GM12874 (cell line): ENCODE measurements around the gene FGD5.

ENCODE experiments used
- TF ChIP-seq, protein P1 (sequence below): IDR thresholded peaks from 2 replicates; pipeline ENCODE4 v1.5.1; 2011; ENCODE audit warnings: low read depth, mild to moderate bottlenecking, control low read depth, low read length, moderate library complexity; ENCODE audit not compliant: insufficient read depth

Gene FGD5

DNA sequence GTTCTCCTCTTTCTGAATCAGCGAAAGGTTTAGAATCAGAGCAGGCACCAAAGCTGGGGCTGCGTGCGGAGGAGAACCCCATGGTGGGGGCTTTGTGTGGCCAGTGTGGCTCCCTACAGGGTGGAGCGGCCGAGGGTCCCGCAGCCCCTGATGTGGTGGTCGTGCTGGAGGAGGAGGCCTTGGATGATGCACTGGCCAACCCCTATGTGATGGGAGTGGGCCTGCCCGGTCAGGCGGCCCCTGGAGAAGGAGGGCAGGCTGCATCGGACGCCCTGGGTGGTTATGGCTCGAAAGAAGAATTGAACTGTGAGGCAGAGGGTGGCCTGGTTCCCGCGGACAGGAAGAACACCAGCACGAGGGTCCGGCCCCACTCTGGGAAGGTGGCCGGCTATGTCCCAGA lies 1.4 kb downstream of the FGD5 start:
- TF ChIP-seq, protein P1, sequence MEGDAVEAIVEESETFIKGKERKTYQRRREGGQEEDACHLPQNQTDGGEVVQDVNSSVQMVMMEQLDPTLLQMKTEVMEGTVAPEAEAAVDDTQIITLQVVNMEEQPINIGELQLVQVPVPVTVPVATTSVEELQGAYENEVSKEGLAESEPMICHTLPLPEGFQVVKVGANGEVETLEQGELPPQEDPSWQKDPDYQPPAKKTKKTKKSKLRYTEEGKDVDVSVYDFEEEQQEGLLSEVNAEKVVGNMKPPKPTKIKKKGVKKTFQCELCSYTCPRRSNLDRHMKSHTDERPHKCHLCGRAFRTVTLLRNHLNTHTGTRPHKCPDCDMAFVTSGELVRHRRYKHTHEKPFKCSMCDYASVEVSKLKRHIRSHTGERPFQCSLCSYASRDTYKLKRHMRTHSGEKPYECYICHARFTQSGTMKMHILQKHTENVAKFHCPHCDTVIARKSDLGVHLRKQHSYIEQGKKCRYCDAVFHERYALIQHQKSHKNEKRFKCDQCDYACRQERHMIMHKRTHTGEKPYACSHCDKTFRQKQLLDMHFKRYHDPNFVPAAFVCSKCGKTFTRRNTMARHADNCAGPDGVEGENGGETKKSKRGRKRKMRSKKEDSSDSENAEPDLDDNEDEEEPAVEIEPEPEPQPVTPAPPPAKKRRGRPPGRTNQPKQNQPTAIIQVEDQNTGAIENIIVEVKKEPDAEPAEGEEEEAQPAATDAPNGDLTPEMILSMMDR: no peak

DNA sequence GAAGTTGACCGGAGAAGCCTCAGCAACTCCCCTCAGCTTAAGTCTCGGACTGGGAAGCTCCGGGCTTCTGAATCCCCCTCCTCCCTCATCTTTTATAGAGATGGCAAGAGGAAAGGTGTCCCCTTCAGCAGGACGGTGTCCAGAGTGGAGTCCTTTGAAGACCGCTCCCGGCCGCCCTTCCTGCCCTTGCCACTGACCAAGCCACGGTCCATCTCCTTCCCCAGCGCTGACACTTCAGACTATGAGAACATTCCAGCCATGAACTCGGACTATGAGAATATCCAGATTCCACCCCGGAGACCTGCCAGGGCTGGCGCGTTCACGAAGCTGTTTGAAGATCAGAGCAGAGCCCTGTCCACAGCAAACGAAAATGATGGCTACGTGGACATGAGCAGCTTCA lies 2.4 kb downstream of the FGD5 start:
- TF ChIP-seq, protein P1: no peak

DNA sequence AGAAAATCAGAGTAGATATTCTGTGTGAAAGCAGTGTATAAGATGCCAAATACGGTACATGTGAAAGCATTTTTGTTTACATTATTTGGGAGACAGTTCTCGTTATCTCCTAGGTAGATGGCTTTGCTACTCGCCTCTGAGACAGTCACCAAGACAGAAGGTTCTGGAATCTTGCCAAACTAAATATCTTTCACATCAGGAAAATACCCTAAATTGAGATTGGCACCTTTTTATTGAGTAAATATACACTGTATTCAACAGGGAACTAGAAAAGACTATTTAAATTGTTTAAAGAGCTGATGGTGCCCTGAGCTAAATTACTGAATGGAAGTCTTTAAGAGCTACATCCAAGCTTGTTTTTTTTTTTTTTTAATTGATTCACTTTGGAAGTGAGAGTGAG lies 3.4 kb downstream of the FGD5 start:
- TF ChIP-seq, protein P1: no peak

DNA sequence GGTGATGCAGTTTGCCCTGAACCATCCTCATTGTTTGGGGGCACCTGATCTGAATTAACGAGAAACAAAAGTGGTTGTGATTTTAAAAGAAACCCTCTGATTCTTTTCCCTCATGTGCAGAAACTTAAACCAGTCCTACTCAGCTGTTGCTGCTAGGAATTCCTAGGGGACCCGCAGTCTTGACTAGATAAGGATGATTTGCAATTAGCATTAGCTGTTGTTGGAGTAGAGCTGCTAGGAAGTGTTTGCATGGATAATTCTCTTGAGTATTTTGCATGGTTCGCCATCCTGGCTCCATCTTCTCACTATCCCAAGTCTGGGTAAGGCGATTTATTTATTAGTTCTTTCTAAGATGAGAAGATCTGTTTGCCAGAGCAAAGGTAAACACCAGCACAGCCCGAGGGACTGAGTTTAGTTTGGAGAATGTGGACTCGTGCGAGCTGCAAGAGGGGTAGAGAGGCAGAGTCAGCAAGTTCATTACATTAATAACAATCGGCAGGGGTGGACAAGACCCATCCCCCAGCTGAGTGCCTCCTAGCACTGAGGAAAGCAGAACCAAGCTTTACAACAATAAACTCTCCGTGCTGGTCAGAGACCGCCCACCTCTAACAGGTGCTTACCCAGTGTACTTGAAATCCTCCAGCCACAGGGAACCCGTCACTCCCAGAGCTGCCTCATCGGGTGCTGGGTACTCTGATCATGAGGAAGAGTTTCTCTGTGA lies 4.1 kb downstream of the FGD5 start:
- TF ChIP-seq, protein P1: no peak

DNA sequence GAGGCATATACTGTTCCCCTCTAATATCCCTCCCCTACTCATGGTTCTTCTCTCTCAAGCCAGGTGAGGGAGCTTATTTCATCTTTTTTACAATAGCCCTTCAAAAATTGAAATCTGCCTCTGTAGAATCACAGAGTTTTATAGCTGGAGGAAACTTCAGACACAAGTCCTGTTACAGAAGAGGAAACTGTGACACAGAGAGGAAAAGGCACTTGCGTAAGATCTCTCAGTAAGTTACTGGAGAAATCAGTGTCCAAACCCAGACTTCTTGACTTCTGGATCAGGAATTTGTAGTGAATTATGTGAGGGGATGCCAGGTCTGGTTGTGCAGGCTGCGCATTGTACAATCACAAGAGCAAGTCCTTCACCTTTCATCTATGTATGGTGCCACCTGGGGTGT lies 4.6 kb downstream of the FGD5 start:
- TF ChIP-seq, protein P1: no peak

DNA sequence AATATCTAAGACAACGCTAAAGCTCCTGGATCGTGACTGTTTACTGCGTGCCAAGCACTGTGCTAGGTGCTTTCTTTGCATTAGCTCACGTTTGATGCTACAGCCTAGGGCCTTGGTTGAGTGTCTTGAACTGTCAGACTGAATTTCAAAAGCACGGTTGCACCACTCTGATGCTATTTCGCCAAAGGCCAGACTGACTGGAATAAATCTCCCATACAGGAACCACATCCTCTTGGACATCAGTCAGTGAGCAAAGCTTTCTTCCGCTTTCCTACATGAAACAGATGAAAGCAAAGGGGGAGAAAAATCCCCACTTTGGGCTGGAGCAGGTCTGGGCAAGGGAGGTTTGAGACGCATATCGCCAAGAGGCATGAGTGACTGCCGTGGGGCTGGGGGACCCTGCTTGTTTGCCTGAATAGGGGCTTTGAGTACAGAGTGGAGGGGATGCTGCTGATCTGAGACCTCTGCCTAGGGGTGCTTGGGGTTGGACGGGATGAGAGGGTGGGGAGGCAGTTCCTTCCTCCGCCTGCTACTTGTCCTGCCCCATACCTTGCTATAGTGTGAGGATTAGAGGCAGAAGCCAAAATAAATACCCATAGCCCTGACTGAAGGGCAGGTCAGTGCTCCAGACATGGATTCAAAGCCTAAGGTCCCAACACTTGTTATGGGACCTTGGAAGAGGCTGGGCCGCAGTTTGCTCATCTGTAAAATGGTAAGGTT lies 5.3 kb downstream of the FGD5 start:
- TF ChIP-seq, protein P1: no peak

DNA sequence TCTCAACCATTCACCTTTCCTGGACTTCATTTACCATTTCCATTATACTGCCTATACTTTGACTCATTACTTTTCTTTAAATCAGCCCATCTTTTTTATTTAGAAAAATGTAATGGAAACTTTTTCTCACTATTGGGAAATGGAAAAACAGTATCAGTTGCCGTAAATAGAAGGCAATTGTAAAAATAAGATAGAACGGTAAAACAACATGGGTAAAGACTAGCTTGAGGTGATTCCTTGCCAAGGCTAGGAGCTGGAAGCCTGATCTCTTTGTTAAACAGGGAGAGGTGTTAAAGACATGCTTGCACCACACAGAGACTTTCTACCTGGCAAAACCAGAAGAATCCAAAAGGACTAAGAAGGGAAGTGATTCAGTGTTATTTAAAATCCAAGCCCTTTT lies 5.9 kb downstream of the FGD5 start:
- TF ChIP-seq, protein P1: no peak
